COR-L47 (cell line): ENCODE data around the gene SEMA5B.

Source experiments
- DNase-seq: peaks from one replicate; lab custom pipeline; 2025; lab: John Stamatoyannopoulos, UW

Gene SEMA5B

GRCh38 chr3:123025642-123026521, 1.7 kb downstream of the SEMA5B start:
- no peak for DNase-seq

DNA sequence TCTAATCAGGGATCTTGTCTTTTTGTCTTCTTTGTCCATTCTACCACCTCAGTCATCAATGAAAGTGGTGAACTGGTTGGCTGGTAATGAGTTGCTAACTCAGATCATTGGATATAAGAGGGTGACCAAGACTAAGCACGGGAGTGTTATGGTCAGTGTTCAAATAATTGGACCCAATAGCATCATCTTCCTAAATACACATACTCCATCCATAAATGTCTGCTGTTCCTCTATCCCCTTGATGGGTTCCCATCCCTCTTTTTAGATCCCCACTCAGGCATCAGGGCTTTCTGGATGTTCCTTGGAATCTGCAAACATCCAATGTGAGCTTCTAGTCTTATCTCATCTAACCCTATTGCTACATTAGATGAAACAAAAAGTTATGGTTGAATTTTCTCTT, 3.5 kb downstream of the SEMA5B start:
- no peak for DNase-seq

- no peak for DNase-seq
Measured at GRCh38 chr3:123021996-123022510, 5.5 kb downstream of the SEMA5B start.

- DNase-seq, result no peak
Measured at GRCh38 chr3:123021388-123021787, 6.2 kb downstream of the SEMA5B start.

GRCh38 chr3:123020709-123021108, 6.9 kb downstream of the SEMA5B start:
- no peak for DNase-seq

GRCh38 chr3:123019591-123019990, 8.0 kb downstream of the SEMA5B start:
- DNase-seq, result no peak

- no peak for DNase-seq
Measured at GRCh38 chr3:123019161-123019560, 8.4 kb downstream of the SEMA5B start.

GRCh38 chr3:123018683-123019082, 8.9 kb downstream of the SEMA5B start:
- DNase-seq, result no peak

DNA sequence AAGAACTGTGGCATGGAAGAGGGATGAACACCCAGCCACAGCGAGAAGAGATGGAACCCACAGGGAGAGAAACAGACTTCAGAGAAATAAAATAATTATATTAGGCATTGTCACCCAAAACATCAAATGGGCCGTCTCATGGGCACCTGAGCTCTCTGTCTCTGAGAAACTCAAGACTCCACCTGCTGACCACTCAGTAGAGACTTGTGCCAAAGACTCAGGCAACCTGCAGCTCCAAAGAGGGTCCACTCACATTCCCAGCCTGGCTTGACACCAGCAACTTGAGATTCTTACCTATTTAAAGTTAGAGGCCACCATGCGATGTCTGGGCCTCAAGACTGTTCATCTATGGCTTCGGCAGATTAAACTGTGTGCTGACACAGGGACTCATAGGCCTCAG, 12.0 kb downstream of the SEMA5B start:
- peak; percentile 23 for DNase-seq

GRCh38 chr3:123013876-123014275, 13.7 kb downstream of the SEMA5B start:
- no peak for DNase-seq

- DNase-seq, result no peak
Measured at GRCh38 chr3:123012652-123013051, 14.9 kb downstream of the SEMA5B start.

GRCh38 chr3:123011447-123011846, 16.1 kb downstream of the SEMA5B start:
- DNase-seq, result no peak

DNA sequence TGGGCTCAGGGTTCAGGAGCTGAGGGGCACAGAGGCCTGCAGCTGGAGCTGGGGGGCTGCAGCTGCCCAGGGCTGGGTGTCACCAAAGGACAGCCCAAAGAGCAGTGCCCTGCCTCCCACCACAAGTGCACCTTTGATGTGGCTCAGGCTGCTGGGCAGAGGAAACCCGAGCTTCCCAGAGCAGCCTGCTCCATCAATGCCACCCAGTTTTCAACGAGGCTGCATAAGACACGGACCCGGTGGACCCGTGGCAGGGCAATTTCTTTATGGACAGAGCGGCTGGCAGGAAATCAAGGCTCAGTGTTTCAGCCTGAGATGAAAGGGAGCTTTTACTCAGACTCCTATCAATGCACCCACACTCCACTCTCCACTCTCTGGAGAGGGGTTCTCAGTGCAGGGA, 18.7 kb downstream of the SEMA5B start:
- no peak for DNase-seq

GRCh38 chr3:123006609-123007008, 21.0 kb downstream of the SEMA5B start:
- DNase-seq, result no peak

- DNase-seq, result no peak
Measured at GRCh38 chr3:123005291-123005690, 22.3 kb downstream of the SEMA5B start.

GRCh38 chr3:123004201-123004918, 23.2 kb downstream of the SEMA5B start:
- peak; percentile 34 for DNase-seq

- no peak for DNase-seq
Measured at GRCh38 chr3:123002749-123003497, 24.6 kb downstream of the SEMA5B start.

GRCh38 chr3:123002100-123002748, 25.3 kb downstream of the SEMA5B start:
- no peak for DNase-seq

GRCh38 chr3:122998856-122999255, 28.7 kb downstream of the SEMA5B start:
- no peak for DNase-seq

GRCh38 chr3:122998206-122998605, 29.4 kb downstream of the SEMA5B start:
- no peak for DNase-seq

GRCh38 chr3:122996038-122996580, 31.5 kb downstream of the SEMA5B start:
- no peak for DNase-seq

DNA sequence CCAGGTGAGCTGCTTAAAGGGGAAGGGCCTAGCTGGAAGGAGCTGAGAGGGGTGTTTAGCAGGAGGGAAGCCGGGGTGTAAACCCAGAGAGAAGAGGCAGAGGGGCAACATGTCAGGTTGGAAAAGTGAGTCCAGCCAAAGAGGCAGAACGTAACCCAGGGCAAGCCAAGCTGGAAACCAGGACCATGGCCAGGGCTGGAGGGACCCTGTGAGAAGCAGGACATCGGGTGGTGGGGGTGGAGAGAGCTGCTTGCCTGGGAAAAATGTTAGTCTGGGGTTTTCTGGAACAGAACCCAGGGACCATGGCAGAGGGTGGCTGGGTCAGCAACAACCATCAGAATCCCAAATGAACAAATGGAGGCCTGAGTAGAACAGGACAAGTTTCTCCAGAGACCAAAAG, 32.6 kb downstream of the SEMA5B start:
- no peak for DNase-seq
